HepG2 (cell line): ENCODE data around the gene THSD8. TPM values are rescaled to one million over a fixed set of nuclear protein-coding genes. Genes with fewer than 3 reads are reported as not detected.

Source experiments
- ATAC-seq: fragments of 200-7000 bp; cut with Tn5 transposase; 3 replicates; pipeline ENCODE4 v1.9.1; 2020; ENCODE audit warnings: mild to moderate bottlenecking, moderate library complexity
- BruUV-seq: library from RNA; stranded (reverse); fragments of 400-500 nt; replicated peaks from 2 replicates; lab custom pipeline; 2021; lab: Mats Ljungman, UMichigan
- CTCF ChIA-PET: fragments of 300-600 bp; formaldehyde crosslinking; extraction: SDS; loops from one replicate; lab custom pipeline; 2021; ENCODE audit warnings: low total read pairs, inconsistent platforms, low intra/inter-chr PET ratio; lab: Yijun Ruan, JAX
- POLR2A ChIA-PET: fragments of 350-600 bp; sonication (Branson Sonifier 250); formaldehyde crosslinking; loops from one replicate; lab custom pipeline; 2020; ENCODE audit warnings: antibody characterized with exemption, inconsistent platforms; lab: Yijun Ruan, JAX
- DNase-seq: peaks from one replicate; pipeline ENCODE4 v3.0.0-alpha.2; 2015; ENCODE audit warnings: low spot score
- FAIRE-seq: peaks from 3 replicates; lab custom pipeline; 2011; peaks lifted over from hg19 to GRCh38; lab: Jason Lieb, UNC
- H2AFZ ChIP-seq: one replicate; pipeline ENCODE4 v1.6.1; 2011; ENCODE audit warnings: low read length, inconsistent platforms
- H3K27ac ChIP-seq: fragments of 300-600 bp; 3 replicates; pipeline ENCODE4 v1.8.0; 2011; ENCODE audit warnings: mixed run types, mild to moderate bottlenecking, mixed read lengths, low read length, inconsistent platforms; ENCODE audit not compliant: insufficient read depth; ENCODE audit errors: extremely low read length
- H3K27me3 ChIP-seq, 2 experiments: fragments of 200-600 bp in 1 of 2; 2 replicates in 1 of 2; 3 replicates in 1 of 2; pipeline versions ENCODE4 v1.6.0 to v1.8.0; 2011; ENCODE audit warnings: low read length in 2 of 2, mild to moderate bottlenecking in 2 of 2, moderate library complexity in 2 of 2, inconsistent platforms in 1 of 2; ENCODE audit not compliant: insufficient read depth in 2 of 2, control insufficient read depth in 1 of 2
- H3K36me3 ChIP-seq, 2 experiments: fragments of 200-600 bp in 1 of 2; replicated peaks in 1 of 2; 2 replicates in 1 of 2; 3 replicates in 1 of 2; pipeline versions ENCODE4 v1.5.1 to v1.8.0; 2011; ENCODE audit warnings: low read length in 2 of 2, inconsistent platforms in 1 of 2; ENCODE audit not compliant: insufficient read depth in 2 of 2, control insufficient read depth in 1 of 2
- H3K4me1 ChIP-seq: 2 replicates; pipeline ENCODE4 v1.5.1; 2012; ENCODE audit warnings: low read length, inconsistent platforms; ENCODE audit not compliant: insufficient read depth
- H3K4me2 ChIP-seq: 2 replicates; pipeline ENCODE4 v1.6.0; 2011; ENCODE audit warnings: low read depth, low read length, inconsistent platforms
- H3K4me3 ChIP-seq, 3 experiments: fragments of 200-600 bp in 1 of 3; sonication (generic), shearing (Covaris generic) in 1 of 3; replicated peaks in 1 of 3; 2 replicates each; pipeline ENCODE4 v1.5.1; 2011 to 2016; ENCODE audit warnings: low read length in 3 of 3, inconsistent platforms in 2 of 3, low read depth in 2 of 3, mild to moderate bottlenecking in 2 of 3, control low read depth in 1 of 3, mixed read lengths in 1 of 3; ENCODE audit not compliant: insufficient read depth in 1 of 3
- H3K79me2 ChIP-seq: one replicate; pipeline ENCODE4 v1.6.1; 2011; ENCODE audit warnings: low read length, inconsistent platforms; ENCODE audit not compliant: insufficient read depth
- H3K9ac ChIP-seq: 2 replicates; pipeline ENCODE4 v1.6.0; 2011; ENCODE audit warnings: mild to moderate bottlenecking, low read depth, low read length, inconsistent platforms; ENCODE audit not compliant: insufficient read depth
- H3K9me3 ChIP-seq: 2 replicates; pipeline ENCODE4 v1.5.1; 2012; ENCODE audit warnings: mild to moderate bottlenecking, low read length
- H4K20me1 ChIP-seq: 2 replicates; pipeline ENCODE4 v1.6.0; 2011; ENCODE audit warnings: inconsistent platforms, mild to moderate bottlenecking, low read length, moderate library complexity; ENCODE audit not compliant: insufficient read depth
- CBX2 ChIP-seq, 2 experiments: fragments of 200-600 bp in 1 of 2; sonication (generic); formaldehyde crosslinking in 1 of 2; IDR thresholded peaks; 2 replicates each; pipeline versions ENCODE4 v1.7.0 to v1.8.1; 2018 to 2022; ENCODE audit warnings: low read depth in 2 of 2, low read length in 1 of 2, mild to moderate bottlenecking in 1 of 2, missing genetic modification reagents in 1 of 2
- FLYWCH1 ChIP-seq: sonication (generic); formaldehyde crosslinking; IDR thresholded peaks from 2 replicates; pipeline ENCODE4 v1.8.1; 2023; ENCODE audit warnings: mild to moderate bottlenecking, missing genetic modification reagents
- IRX3 ChIP-seq: sonication (generic); formaldehyde crosslinking; IDR thresholded peaks from 2 replicates; pipeline ENCODE4 v1.8.1; 2023; ENCODE audit warnings: mild to moderate bottlenecking, low read depth, missing genetic modification reagents, borderline replicate concordance
- KLF9 ChIP-seq: IDR thresholded peaks from 2 replicates; pipeline ENCODE4 v1.6.1; 2016; ENCODE audit warnings: low read depth
- PHF5A ChIP-seq: IDR thresholded peaks from one replicate; pipeline ENCODE4 v1.6.1; 2018; ENCODE audit warnings: low read depth, missing genetic modification reagents; ENCODE audit not compliant: unreplicated experiment
- SNRNP70 ChIP-seq: fragments of 200-400 bp; formaldehyde crosslinking; IDR thresholded peaks from 2 replicates; pipeline ENCODE4 v1.6.1; 2017; ENCODE audit warnings: mild to moderate bottlenecking, low read depth, low read length, moderate library complexity
- SUZ12 ChIP-seq: fragments of 150-350 bp; IDR thresholded peaks from 2 replicates; pipeline ENCODE4 v1.6.1; 2014; ENCODE audit warnings: low read depth, low read length
- TOE1 ChIP-seq: sonication (generic); formaldehyde crosslinking; IDR thresholded peaks from 2 replicates; pipeline ENCODE4 v1.4.0; 2020; ENCODE audit warnings: mild to moderate bottlenecking, missing genetic modification reagents
- ZNF646 ChIP-seq: sonication (generic); formaldehyde crosslinking; IDR thresholded peaks from 2 replicates; pipeline ENCODE4 v1.9.0; 2021; ENCODE audit warnings: mild to moderate bottlenecking, missing genetic modification reagents
- WGBS: methylation state at CpG from one replicate; pipeline ENCODE4 v1.1.6; 2017; ENCODE audit warnings: low lambda C conversion rate; 5-methylcytosine and 5-hydroxymethylcytosine counted together
- in situ Hi-C: cut with HindIII; loops from 2 replicates; pipeline ENCODE4 v1.10.0; 2017; ENCODE audit warnings: low pct_unique_long_range_greater_than_20kb; ENCODE audit not compliant: extremely low pct_ligation_motif_present
- intact Hi-C: fragments of 100-400 bp; cut with micrococcal nuclease; formaldehyde crosslinking; loops from one replicate; pipeline ENCODE4 v1.10.0; 2022; ENCODE audit not compliant: unreplicated experiment
- polyA plus RNA-seq, 8 experiments: library from polyadenylated mRNA; depleted of rRNA in 3 of 8; stranded (reverse) in 7 of 8; unstranded in 1 of 8; fragments of >200 nt; fragmentation: Illumina TruSeq in 4 of 8; extraction: Trizol in 4 of 8; gene quantifications; 2 replicates each; pipeline versions ENCODE4 v1.2.1 to v1.2.3, GENCODE V29; 2011 to 2016; ENCODE audit warnings: low read depth in 4 of 8, missing spikeins in 1 of 8, mixed read lengths in 1 of 8; ENCODE audit not compliant: insufficient read depth in 1 of 8
- total RNA-seq, 5 experiments: library from RNA; depleted of rRNA; stranded (reverse); fragments of >200 nt; fragmentation: Illumina TruSeq; extraction: Trizol; gene quantifications; 2 replicates each; pipeline ENCODE4 v1.2.3, GENCODE V29; 2016; ENCODE audit warnings: low read depth in 1 of 5

The THSD8 gene
- total and polyA plus RNA-seq, 2 of the 13 experiments (the other 11 are each of a cell fraction or from before 2014, with no cell fraction given) = 4.8 to 14.9 TPM

- no peak for TF ChIP-seq SNRNP70
- TF ChIP-seq ZNF646 = no peak
- TF ChIP-seq SUZ12 = no peak
- TF ChIP-seq PHF5A (CRISPR knock-in tag) = no peak
- no peak for TF ChIP-seq IRX3 (CRISPR knock-in tag)
- no peak for TF ChIP-seq FLYWCH1 (CRISPR knock-in tag)
- no peak for TF ChIP-seq KLF9 (CRISPR knock-in tag)
- no peak for TF ChIP-seq TOE1 (CRISPR knock-in tag)
- TF ChIP-seq CBX2 (IDR thresholded peaks at IDR 0.05; ENCODE audit: low read depth, low read length) = no peak
- no peak for TF ChIP-seq CBX2 (CRISPR knock-in tag; IDR thresholded peaks at IDR 0.05; ENCODE audit: low read depth)
- TF ChIP-seq, all 625 proteins: peak for 0
- BruUV-seq = no TSS peak
- Histone ChIP-seq H3K79me2 (no peaks in the 10 kb centered on the region), H3K27me3 (no peaks in the 10 kb centered on the region), H3K36me3 (no peaks in the 10 kb centered on the region), H2AFZ (no peak overlapping the region), H3K27ac (no peak overlapping the region), H3K9ac (no peak overlapping the region), H3K9me3 (no peaks in the 10 kb centered on the region), H3K4me3 (no peak overlapping the region), H4K20me1 (no peaks in the 10 kb centered on the region), H3K4me1 (peaks cover 7% of the 10 kb centered on the region), H3K4me2 (no peak overlapping the region)
- intact Hi-C loops (no loop called here), in situ Hi-C loops (loop anchor here (5.0 kb wide), 2 partner anchors 33 to 68 kb away; partner anchors contain the start of genes MAST1, PRDX2 and THSD8)
- DNase-seq (no peak), ATAC-seq (no peak), FAIRE-seq (no peak)
- ChIA-PET POLR2A (no interaction called here), CTCF (no interaction called here)
- WGBS = 95% methylated on average over 37 of the region's 37 CpGs
Observed at GRCh38 chr19:12769689-12770088, 32.2 kb upstream of the THSD8 start.
